Body of pancreas (tissue), 4 donors: ENCODE measurements around the gene ACTN1. TPM values are rescaled to one million over a fixed set of nuclear protein-coding genes. Genes with fewer than 3 reads are reported as not detected.
"Not testable (repeated sequence)": the region's sequence is repeated elsewhere in the genome, so short reads cannot be mapped to it uniquely, and the experiment has no call there.

ENCODE experiments used
- ATAC-seq: fragments of 150-250 bp; one replicate; pipeline ENCODE4 v1.9.1; 2016
- DNase-seq, 4 donors: peaks; one replicate each; pipeline ENCODE4 v3.0.0-alpha.2; 2019
- H3K27ac ChIP-seq, 4 donors: fragments of 200-600 bp; sonication (generic); 1 replicate in 3 of 4; 2 replicates in 1 of 4; pipeline versions ENCODE4 v1.5.1 to v1.6.1; 2016 to 2019; ENCODE audit warnings: mild to moderate bottlenecking in 1 of 4, mixed read lengths in 1 of 4, moderate library complexity in 1 of 4
- H3K27me3 ChIP-seq, 2 donors: fragments of 200-600 bp; sonication (generic); one replicate each; pipeline ENCODE4 v1.6.0; 2016; ENCODE audit warnings: mild to moderate bottlenecking in 1 of 2
- H3K36me3 ChIP-seq, 2 donors: fragments of 200-600 bp; sonication (generic); replicated peaks in 1 of 2; 2 replicates each; pipeline ENCODE4 v1.5.1; 2016; ENCODE audit warnings: low read depth in 2 of 2; ENCODE audit not compliant: insufficient read depth in 1 of 2
- H3K4me1 ChIP-seq: fragments of 200-600 bp; sonication (generic); one replicate; pipeline ENCODE4 v1.6.0; 2016
- H3K4me3 ChIP-seq, 2 donors: fragments of 200-600 bp; sonication (generic); 1 replicate in 1 of 2; 2 replicates in 1 of 2; pipeline ENCODE4 v1.5.1; 2016 to 2019
- H3K9me3 ChIP-seq, 3 donors: fragments of 200-600 bp; sonication (generic); 1 replicate in 2 of 3; 2 replicates in 1 of 3; pipeline ENCODE4 v1.5.1; 2016
- CTCF ChIP-seq, 7 experiments: fragments of 450-650 bp in 4 of 7; fragments of 200-600 bp in 3 of 7; sonication (generic) in 3 of 7; IDR thresholded peaks; one replicate each; pipeline ENCODE4 v1.5.1; 2016 to 2019; ENCODE audit warnings: antibody characterized with exemption in 7 of 7
- POLR2A ChIP-seq, 3 donors: fragments of 450-650 bp; IDR thresholded peaks; one replicate each; pipeline ENCODE4 v1.6.1; 2016; ENCODE audit warnings: antibody characterized with exemption in 3 of 3, mild to moderate bottlenecking in 2 of 3
- WGBS, 2 donors: methylation state at CpG; one replicate each; pipeline ENCODE4 v1.1.5; 2017; 5-methylcytosine and 5-hydroxymethylcytosine counted together
- intact Hi-C: fragments of 100-400 bp; cut with DNase I; formaldehyde crosslinking; loops from one replicate; pipeline ENCODE4 v1.15.1; 2023
- total RNA-seq, 2 donors: library from RNA; depleted of rRNA; stranded (reverse); fragments of >200 nt; gene quantifications; one replicate each; pipeline ENCODE4 v1.1.0, GENCODE V29; 2016

ACTN1 gene
- total RNA-seq, 2 donors from 2014 or later: 84.8 to 93.6 TPM

- Histone ChIP-seq H3K27me3 (no peaks in the 10 kb centered on the region), H3K4me3 (no peak overlapping the region), H3K27ac (no peak overlapping the region), H3K36me3 (no peaks in the 10 kb centered on the region), H3K4me1 (peaks cover 8% of the 10 kb centered on the region), H3K9me3 (no peaks in the 10 kb centered on the region)
- 85 to 88% methylated on average over 3 to 5 of the region's 5 CpGs for WGBS, 2 donors
- no peak for ATAC-seq
- TF ChIP-seq POLR2A (IDR thresholded peaks at IDR 0.05): no peak
- TF ChIP-seq CTCF (IDR thresholded peaks at IDR 0.05): no peak
- no peak for DNase-seq
- intact Hi-C loops: no loop called here
Observed at GRCh38 chr14:68851078-68851477, 128.0 kb downstream of the ACTN1 start.

GRCh38 chr14:68849416-68849815, 129.7 kb downstream of the ACTN1 start:
- no peaks in the 10 kb centered on the region for H3K36me3 ChIP-seq
- TF ChIP-seq POLR2A (IDR thresholded peaks at IDR 0.05) (no peak), CTCF (IDR thresholded peaks at IDR 0.05) (no peak)
- no peak overlapping the region for H3K27ac ChIP-seq
- no peak overlapping the region for H3K4me3 ChIP-seq
- no peak for ATAC-seq
- H3K27me3 ChIP-seq: no peaks in the 10 kb centered on the region
- intact Hi-C loops: loop anchor here (10.0 kb wide), 1 partner anchor 1015 kb away; no protein-coding TSS in a partner anchor
- H3K4me1 ChIP-seq: peaks cover 8% of the 10 kb centered on the region
- DNase-seq: no peak
- 81 to 93% methylated on average over 3 of the region's 3 CpGs for WGBS, 2 donors
- no peaks in the 10 kb centered on the region for H3K9me3 ChIP-seq

GRCh38 chr14:68848253-68848652, 130.8 kb downstream of the ACTN1 start:
- 59 to 64% methylated on average over 1 of the region's 1 CpG for whole genome bisulfite sequencing, 2 donors
- Histone ChIP-seq H3K27me3 (no peaks in the 10 kb centered on the region), H3K4me1 (peaks cover 18% of the 10 kb centered on the region), H3K27ac (no peak overlapping the region), H3K9me3 (no peaks in the 10 kb centered on the region), H3K36me3 (no peaks in the 10 kb centered on the region), H3K4me3 (no peak overlapping the region)
- TF ChIP-seq CTCF (IDR thresholded peaks at IDR 0.05): no peak
- TF ChIP-seq POLR2A (IDR thresholded peaks at IDR 0.05): no peak
- intact Hi-C loops: loop anchor here (10.0 kb wide), 1 partner anchor 1013 kb away; no protein-coding TSS in a partner anchor
- no peak for ATAC-seq
- DNase-seq: no peak

GRCh38 chr14:68847640-68848039, 131.5 kb downstream of the ACTN1 start:
- not testable (repeated sequence) for H3K27me3 ChIP-seq, DNase-seq, H3K27ac ChIP-seq, H3K4me3 ChIP-seq, H3K36me3 ChIP-seq, H3K9me3 ChIP-seq, ATAC-seq
- intact Hi-C loops: loop anchor here (10.0 kb wide), 1 partner anchor 1013 kb away; no protein-coding TSS in a partner anchor
- H3K4me1 ChIP-seq: peaks cover 18% of the 10 kb centered on the region
- WGBS, 2 donors: 80 to 86% methylated on average over 4 of the region's 4 CpGs

GRCh38 chr14:68846466-68846865, 132.6 kb downstream of the ACTN1 start:
- no peaks in the 10 kb centered on the region for H3K9me3 ChIP-seq
- intact Hi-C loops: loop anchor here (10.0 kb wide), 1 partner anchor 1012 kb away; no protein-coding TSS in a partner anchor
- ATAC-seq (no peak), DNase-seq (no peak)
- no peaks in the 10 kb centered on the region for H3K36me3 ChIP-seq
- TF ChIP-seq POLR2A (IDR thresholded peaks at IDR 0.05) (no peak), CTCF (IDR thresholded peaks at IDR 0.05) (no peak)
- H3K27me3 ChIP-seq: no peaks in the 10 kb centered on the region
- H3K4me3 ChIP-seq: no peak overlapping the region
- peaks cover 18% of the 10 kb centered on the region for H3K4me1 ChIP-seq
- 78 to 79% methylated on average over 3 of the region's 3 CpGs for WGBS, 2 donors
- H3K27ac ChIP-seq: no peak overlapping the region
